ENCODE data around the gene GCK.

GCK gene

DNA sequence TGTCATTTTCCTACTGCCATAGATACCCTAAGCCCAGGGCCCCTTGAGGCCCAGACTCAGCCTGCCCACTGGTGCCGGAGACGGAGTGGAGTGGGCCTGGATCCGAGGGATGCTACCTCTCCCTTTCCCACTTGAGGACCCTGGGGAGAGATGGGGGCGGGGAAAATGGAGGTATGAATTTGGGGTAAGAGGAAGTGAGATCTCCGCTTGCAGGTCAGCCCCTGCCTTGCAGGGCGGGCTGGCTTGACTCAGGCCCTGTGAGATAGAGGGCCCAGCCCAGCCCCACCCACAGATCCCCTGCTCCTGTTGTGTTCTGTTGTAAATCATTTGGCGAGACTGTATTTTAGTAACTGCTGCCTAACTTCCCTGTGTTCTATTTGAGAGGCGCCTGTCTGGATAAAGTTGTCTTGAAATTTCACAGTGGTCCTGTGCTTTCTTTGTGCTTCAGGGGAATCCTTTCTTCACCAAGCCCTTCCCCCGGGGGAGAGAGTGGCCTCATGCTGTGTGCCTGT is 24.7 kb upstream of the GCK start:
- Histone ChIP-seq H3K9ac (ENCODE audit: low read depth, low read length, poor library complexity) (no peak overlapping the region), H3K27ac (replicated peaks; ENCODE audit: low read length) (no peak overlapping the region), H2BK120ac (ENCODE audit: low read depth, low read length) (no peak overlapping the region), H4K91ac (ENCODE audit: low read depth, low read length, poor library complexity) (no peak overlapping the region), H3K4me2 (ENCODE audit: insufficient read depth, low read length, poor library complexity, severe bottlenecking) (no peak overlapping the region), H2BK12ac (ENCODE audit: low read length) (no peak overlapping the region), H2AK5ac (ENCODE audit: low read depth, low read length) (no peak overlapping the region), H3K79me1 (ENCODE audit: low read depth, low read length) (no peaks in the 10 kb centered on the region), H3K18ac (ENCODE audit: low read length) (no peak overlapping the region), H3K27me3 (ENCODE audit: control insufficient read depth in 3 of 3, insufficient read depth in 3 of 3, low read depth in 1 of 3, low read length in 3 of 3) (no peaks in the 10 kb centered on the region), H2BK15ac (ENCODE audit: low read length) (no peak overlapping the region), H3K4ac (ENCODE audit: low read length) (no peak overlapping the region), H3K23ac (ENCODE audit: low read depth, low read length, poor library complexity) (peak overlapping the region; percentile 7), H3K4me1 (ENCODE audit: control insufficient read depth in 2 of 2, insufficient read depth in 1 of 2, low read depth in 1 of 2, low read length in 2 of 2) (peaks cover 19 to 22% of the 10 kb centered on the region in 2 donors), H3K9me3 (replicated peaks in 1 of 2; ENCODE audit: control insufficient read depth in 2 of 2, insufficient read depth in 1 of 2, low read depth in 1 of 2, low read length in 2 of 2) (peaks cover 2 to 4% of the 10 kb centered on the region in 2 donors), H3K36me3 (replicated peaks in 1 of 2; ENCODE audit: control insufficient read depth in 2 of 2, insufficient read depth in 2 of 2, low read length in 2 of 2) (peaks cover 25 to 51% of the 10 kb centered on the region in 2 donors), H4K8ac (ENCODE audit: low read depth, low read length) (no peak overlapping the region), H2AFZ (ENCODE audit: low read length) (no peak overlapping the region), H3K4me3 (ENCODE audit: low read length in 2 of 2) (no peak overlapping the region), H3K14ac (ENCODE audit: low read length) (peak overlapping the region; percentile 33), H2BK5ac (ENCODE audit: low read length) (no peak overlapping the region)
- WGBS, 2 donors (ENCODE audit: extremely low coverage in 2 of 2, insufficient read length in 2 of 2, insufficient replicate concordance in 1 of 2), result no CpG with 5 or more reads among the region's 9 CpGs
- no peak for DNase-seq (ENCODE audit: low spot score)

DNA sequence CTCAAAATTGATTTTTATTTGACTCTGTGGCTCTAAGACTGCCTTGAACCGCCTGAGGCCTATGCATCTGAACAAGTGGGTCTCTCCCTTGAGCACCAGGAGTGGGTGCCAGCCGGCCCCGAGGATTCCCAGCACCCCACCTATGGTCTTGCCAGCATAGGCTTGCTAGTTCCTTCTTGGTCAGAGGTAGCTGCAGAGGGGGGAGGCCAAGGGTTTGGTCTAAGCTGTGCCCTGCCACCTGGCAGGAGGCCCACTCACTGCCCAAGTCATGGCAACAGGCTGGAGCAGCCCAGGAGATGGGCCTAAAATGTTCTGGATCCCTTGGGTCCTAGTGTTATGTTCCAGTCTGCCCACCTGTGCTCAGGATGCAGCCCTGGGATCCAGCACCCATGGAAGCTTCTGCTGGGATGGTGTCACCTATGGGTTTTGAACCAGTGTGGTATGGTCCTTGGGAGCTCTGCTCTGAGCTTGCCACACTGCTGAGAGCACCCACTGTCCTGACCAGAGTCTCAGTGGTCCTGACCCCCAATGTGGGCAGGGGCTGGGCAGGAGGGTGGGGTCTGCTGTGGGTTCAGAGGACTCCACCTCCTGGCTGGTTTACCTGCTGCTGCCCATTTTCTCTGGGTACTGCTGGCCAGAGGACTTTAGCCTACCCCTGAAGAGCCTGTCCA is 24.1 kb upstream of the GCK start:
- no peak overlapping the region for H3K4me2 ChIP-seq (ENCODE audit: insufficient read depth, low read length, poor library complexity, severe bottlenecking)
- H3K4ac ChIP-seq (ENCODE audit: low read length), result no peak overlapping the region
- no peak overlapping the region for H3K18ac ChIP-seq (ENCODE audit: low read length)
- no peak overlapping the region for H2BK12ac ChIP-seq (ENCODE audit: low read length)
- H3K27me3 ChIP-seq (ENCODE audit: control insufficient read depth in 3 of 3, insufficient read depth in 3 of 3, low read depth in 1 of 3, low read length in 3 of 3), result no peaks in the 10 kb centered on the region
- no peak overlapping the region for H3K9ac ChIP-seq (ENCODE audit: low read depth, low read length, poor library complexity)
- H3K4me3 ChIP-seq (ENCODE audit: low read length in 2 of 2), result no peak overlapping the region
- H2AFZ ChIP-seq (ENCODE audit: low read length), result no peak overlapping the region
- H2AK5ac ChIP-seq (ENCODE audit: low read depth, low read length), result no peak overlapping the region
- DNase-seq (ENCODE audit: low spot score), result no peak
- H4K91ac ChIP-seq (ENCODE audit: low read depth, low read length, poor library complexity), result no peak overlapping the region
- H2BK120ac ChIP-seq (ENCODE audit: low read depth, low read length), result no peak overlapping the region
- H2BK15ac ChIP-seq (ENCODE audit: low read length), result no peak overlapping the region
- H3K4me1 ChIP-seq (ENCODE audit: control insufficient read depth in 2 of 2, insufficient read depth in 1 of 2, low read depth in 1 of 2, low read length in 2 of 2), result peaks cover 14 to 16% of the 10 kb centered on the region in 2 donors
- H3K36me3 ChIP-seq (replicated peaks in 1 of 2; ENCODE audit: control insufficient read depth in 2 of 2, insufficient read depth in 2 of 2, low read length in 2 of 2), result peaks cover 30 to 57% of the 10 kb centered on the region in 2 donors
- H3K14ac ChIP-seq (ENCODE audit: low read length), result peak overlapping the region; percentile 33
- no peak overlapping the region for H4K8ac ChIP-seq (ENCODE audit: low read depth, low read length)
- no CpG with 5 or more reads among the region's 3 CpGs for WGBS, 2 donors (ENCODE audit: extremely low coverage in 2 of 2, insufficient read length in 2 of 2, insufficient replicate concordance in 1 of 2)
- H3K23ac ChIP-seq (ENCODE audit: low read depth, low read length, poor library complexity), result peak overlapping the region; percentile 7
- H3K9me3 ChIP-seq (replicated peaks in 1 of 2; ENCODE audit: control insufficient read depth in 2 of 2, insufficient read depth in 1 of 2, low read depth in 1 of 2, low read length in 2 of 2), result no peaks in the 10 kb centered on the region
- no peaks in the 10 kb centered on the region for H3K79me1 ChIP-seq (ENCODE audit: low read depth, low read length)
- H2BK5ac ChIP-seq (ENCODE audit: low read length), result no peak overlapping the region
- no peak overlapping the region for H3K27ac ChIP-seq (replicated peaks; ENCODE audit: low read length)

DNA sequence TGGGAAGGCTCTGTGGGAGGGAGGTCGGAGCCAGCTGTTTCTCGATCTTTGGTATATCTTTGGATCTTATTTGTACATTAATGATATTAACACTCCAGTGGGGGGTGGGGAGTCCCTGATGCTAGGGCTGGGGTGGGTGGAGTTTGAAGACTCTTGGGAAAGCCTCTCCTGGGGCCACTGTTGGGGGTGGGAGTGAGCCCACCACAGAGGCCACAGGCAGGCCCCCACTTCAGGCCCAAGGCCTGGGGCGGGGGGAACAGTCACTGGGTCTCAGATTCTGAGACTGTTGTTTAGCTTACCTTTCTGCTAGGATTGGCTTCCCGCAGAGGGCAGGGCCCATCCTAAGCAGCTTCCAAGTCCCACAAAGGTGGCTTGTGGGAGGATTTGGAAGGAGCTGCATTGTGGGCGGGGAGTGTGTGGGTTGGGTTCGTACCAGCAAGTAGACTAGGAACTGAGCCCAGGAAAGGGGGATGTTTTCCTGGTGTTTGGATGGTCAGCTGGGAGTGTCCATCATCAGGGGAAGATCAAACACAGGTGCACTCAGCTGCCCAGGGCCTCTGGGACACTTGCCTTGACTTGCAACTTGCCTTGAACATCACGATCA is 23.4 kb upstream of the GCK start:
- Histone ChIP-seq H3K23ac (ENCODE audit: low read depth, low read length, poor library complexity) (no peak overlapping the region), H3K4ac (ENCODE audit: low read length) (no peak overlapping the region), H2BK5ac (ENCODE audit: low read length) (no peak overlapping the region), H2BK15ac (ENCODE audit: low read length) (no peak overlapping the region), H2BK12ac (ENCODE audit: low read length) (no peak overlapping the region), H2AFZ (ENCODE audit: low read length) (no peak overlapping the region), H3K4me1 (ENCODE audit: control insufficient read depth in 2 of 2, insufficient read depth in 1 of 2, low read depth in 1 of 2, low read length in 2 of 2) (peaks cover 8 to 12% of the 10 kb centered on the region in 2 donors), H3K18ac (ENCODE audit: low read length) (no peak overlapping the region), H3K79me1 (ENCODE audit: low read depth, low read length) (no peaks in the 10 kb centered on the region), H4K91ac (ENCODE audit: low read depth, low read length, poor library complexity) (no peak overlapping the region), H3K14ac (ENCODE audit: low read length) (no peak overlapping the region), H3K27me3 (ENCODE audit: control insufficient read depth in 3 of 3, insufficient read depth in 3 of 3, low read depth in 1 of 3, low read length in 3 of 3) (no peaks in the 10 kb centered on the region), H3K9me3 (replicated peaks in 1 of 2; ENCODE audit: control insufficient read depth in 2 of 2, insufficient read depth in 1 of 2, low read depth in 1 of 2, low read length in 2 of 2) (no peaks in the 10 kb centered on the region), H3K36me3 (replicated peaks in 1 of 2; ENCODE audit: control insufficient read depth in 2 of 2, insufficient read depth in 2 of 2, low read length in 2 of 2) (peaks cover 35 to 64% of the 10 kb centered on the region in 2 donors), H2AK5ac (ENCODE audit: low read depth, low read length) (no peak overlapping the region), H3K27ac (replicated peaks; ENCODE audit: low read length) (no peak overlapping the region), H3K4me3 (ENCODE audit: low read length in 2 of 2) (no peak overlapping the region), H3K4me2 (ENCODE audit: insufficient read depth, low read length, poor library complexity, severe bottlenecking) (no peak overlapping the region), H2BK120ac (ENCODE audit: low read depth, low read length) (no peak overlapping the region), H4K8ac (ENCODE audit: low read depth, low read length) (no peak overlapping the region), H3K9ac (ENCODE audit: low read depth, low read length, poor library complexity) (no peak overlapping the region)
- no peak for DNase-seq (ENCODE audit: low spot score)
- no CpG with 5 or more reads among the region's 7 CpGs for WGBS, 2 donors (ENCODE audit: extremely low coverage in 2 of 2, insufficient read length in 2 of 2, insufficient replicate concordance in 1 of 2)

DNA sequence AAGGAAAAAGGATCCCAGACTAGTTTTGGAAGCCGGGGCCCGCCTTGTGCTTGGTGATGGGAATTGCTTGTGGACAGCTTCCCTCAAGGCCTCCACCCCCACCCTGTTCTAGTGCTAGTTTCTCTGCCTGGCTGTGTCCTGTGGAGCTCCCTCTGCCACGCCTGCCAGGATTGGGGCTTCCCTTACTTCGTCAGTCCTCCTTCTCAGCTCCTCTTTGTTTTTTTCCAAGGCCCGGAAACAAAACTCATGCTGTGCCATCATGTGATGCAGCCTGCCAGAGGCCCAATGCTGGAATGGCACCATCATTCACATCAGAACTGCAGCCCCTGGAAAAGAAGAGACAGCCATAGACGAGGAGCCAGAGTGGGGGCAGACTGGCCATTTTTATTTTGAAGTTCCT is 22.8 kb upstream of the GCK start:
- WGBS, 2 donors (ENCODE audit: extremely low coverage in 2 of 2, insufficient read length in 2 of 2, insufficient replicate concordance in 1 of 2), result no CpG with 5 or more reads among the region's 6 CpGs
- Histone ChIP-seq H3K9me3 (replicated peaks in 1 of 2; ENCODE audit: control insufficient read depth in 2 of 2, insufficient read depth in 1 of 2, low read depth in 1 of 2, low read length in 2 of 2) (no peaks in the 10 kb centered on the region), H2BK120ac (ENCODE audit: low read depth, low read length) (no peak overlapping the region), H2BK5ac (ENCODE audit: low read length) (no peak overlapping the region), H3K27ac (replicated peaks; ENCODE audit: low read length) (no peak overlapping the region), H2AFZ (ENCODE audit: low read length) (no peak overlapping the region), H2BK12ac (ENCODE audit: low read length) (no peak overlapping the region), H3K4me2 (ENCODE audit: insufficient read depth, low read length, poor library complexity, severe bottlenecking) (no peak overlapping the region), H2BK15ac (ENCODE audit: low read length) (no peak overlapping the region), H3K79me1 (ENCODE audit: low read depth, low read length) (no peaks in the 10 kb centered on the region), H3K4me1 (ENCODE audit: control insufficient read depth in 2 of 2, insufficient read depth in 1 of 2, low read depth in 1 of 2, low read length in 2 of 2) (peaks cover 5 to 9% of the 10 kb centered on the region in 2 donors), H3K27me3 (ENCODE audit: control insufficient read depth in 3 of 3, insufficient read depth in 3 of 3, low read depth in 1 of 3, low read length in 3 of 3) (no peaks in the 10 kb centered on the region), H4K91ac (ENCODE audit: low read depth, low read length, poor library complexity) (no peak overlapping the region), H3K18ac (ENCODE audit: low read length) (no peak overlapping the region), H3K9ac (ENCODE audit: low read depth, low read length, poor library complexity) (no peak overlapping the region), H3K4ac (ENCODE audit: low read length) (no peak overlapping the region), H4K8ac (ENCODE audit: low read depth, low read length) (no peak overlapping the region), H3K36me3 (replicated peaks in 1 of 2; ENCODE audit: control insufficient read depth in 2 of 2, insufficient read depth in 2 of 2, low read length in 2 of 2) (peaks cover 40 to 70% of the 10 kb centered on the region in 2 donors), H3K4me3 (ENCODE audit: low read length in 2 of 2) (no peak overlapping the region), H3K23ac (ENCODE audit: low read depth, low read length, poor library complexity) (no peak overlapping the region), H2AK5ac (ENCODE audit: low read depth, low read length) (no peak overlapping the region), H3K14ac (ENCODE audit: low read length) (no peak overlapping the region)
- DNase-seq (ENCODE audit: low spot score), result no peak

All from neuronal stem cell (in vitro differentiated cells).